GM12801 (cell line): ENCODE results near the gene BYSL.

Experiments
- CTCF ChIP-seq: IDR thresholded peaks from one replicate; pipeline ENCODE4 v1.5.1; 2011; ENCODE audit warnings: control low read depth; ENCODE audit not compliant: insufficient read length; ENCODE audit errors: extremely low read depth

Gene BYSL

GRCh38 chr6:41974281-41974825 lies 53.1 kb downstream of the BYSL start:
- TF ChIP-seq CTCF: no peak

GRCh38 chr6:41975276-41975675 lies 54.0 kb downstream of the BYSL start:
- TF ChIP-seq CTCF: no peak

GRCh38 chr6:41976794-41977484 lies 55.6 kb downstream of the BYSL start:
- no peak for TF ChIP-seq CTCF
